ENCODE data around the gene TPM1.

DNA sequence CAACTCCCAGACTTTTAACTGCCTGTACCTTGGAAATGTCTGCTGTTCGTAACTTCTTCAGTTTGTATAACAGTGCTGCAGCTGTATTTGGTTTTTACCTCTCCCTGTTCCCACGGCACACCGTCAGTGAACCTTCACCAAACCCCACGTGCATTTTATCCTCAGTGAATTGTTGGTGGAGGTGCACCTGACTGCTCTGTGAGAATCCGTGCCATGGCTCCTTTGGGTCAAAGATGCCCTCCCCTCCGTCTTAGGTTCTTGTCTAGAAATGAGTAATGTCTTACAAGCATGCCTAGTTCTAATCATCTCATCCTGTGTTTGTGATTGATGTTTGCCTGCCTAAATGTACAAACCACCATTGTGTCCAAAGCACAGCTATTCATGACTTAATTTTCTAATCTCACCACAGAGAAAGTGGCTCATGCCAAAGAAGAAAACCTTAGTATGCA is 28.2 kb downstream of the TPM1 start:
- TF ChIP-seq ZNF263 (CRISPR knock-in tag; IDR thresholded peaks at IDR 0.05; ENCODE audit: low read depth) (no peak), HMGA2 (CRISPR knock-in tag; IDR thresholded peaks at IDR 0.05) (no peak), CBFB (CRISPR knock-in tag; IDR thresholded peaks at IDR 0.05; ENCODE audit: low read depth) (no peak), NR1H2 (CRISPR knock-in tag; IDR thresholded peaks at IDR 0.05) (no peak), GABPB1 (CRISPR knock-in tag; IDR thresholded peaks at IDR 0.05) (no peak), CREB1 (CRISPR knock-in tag; IDR thresholded peaks at IDR 0.05) (no peak), ZBTB21 (CRISPR knock-in tag; IDR thresholded peaks at IDR 0.05; ENCODE audit: borderline replicate concordance) (no peak)
- TF ChIP-seq, protein P1, sequence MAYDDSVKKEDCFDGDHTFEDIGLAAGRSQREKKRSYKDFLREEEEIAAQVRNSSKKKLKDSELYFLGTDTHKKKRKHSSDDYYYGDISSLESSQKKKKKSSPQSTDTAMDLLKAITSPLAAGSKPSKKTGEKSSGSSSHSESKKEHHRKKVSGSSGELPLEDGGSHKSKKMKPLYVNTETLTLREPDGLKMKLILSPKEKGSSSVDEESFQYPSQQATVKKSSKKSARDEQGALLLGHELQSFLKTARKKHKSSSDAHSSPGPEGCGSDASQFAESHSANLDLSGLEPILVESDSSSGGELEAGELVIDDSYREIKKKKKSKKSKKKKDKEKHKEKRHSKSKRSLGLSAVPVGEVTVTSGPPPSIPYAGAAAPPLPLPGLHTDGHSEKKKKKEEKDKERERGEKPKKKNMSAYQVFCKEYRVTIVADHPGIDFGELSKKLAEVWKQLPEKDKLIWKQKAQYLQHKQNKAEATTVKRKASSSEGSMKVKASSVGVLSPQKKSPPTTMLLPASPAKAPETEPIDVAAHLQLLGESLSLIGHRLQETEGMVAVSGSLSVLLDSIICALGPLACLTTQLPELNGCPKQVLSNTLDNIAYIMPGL (CRISPR knock-in tag; IDR thresholded peaks at IDR 0.05), result no peak
- TF ChIP-seq, protein P2, sequence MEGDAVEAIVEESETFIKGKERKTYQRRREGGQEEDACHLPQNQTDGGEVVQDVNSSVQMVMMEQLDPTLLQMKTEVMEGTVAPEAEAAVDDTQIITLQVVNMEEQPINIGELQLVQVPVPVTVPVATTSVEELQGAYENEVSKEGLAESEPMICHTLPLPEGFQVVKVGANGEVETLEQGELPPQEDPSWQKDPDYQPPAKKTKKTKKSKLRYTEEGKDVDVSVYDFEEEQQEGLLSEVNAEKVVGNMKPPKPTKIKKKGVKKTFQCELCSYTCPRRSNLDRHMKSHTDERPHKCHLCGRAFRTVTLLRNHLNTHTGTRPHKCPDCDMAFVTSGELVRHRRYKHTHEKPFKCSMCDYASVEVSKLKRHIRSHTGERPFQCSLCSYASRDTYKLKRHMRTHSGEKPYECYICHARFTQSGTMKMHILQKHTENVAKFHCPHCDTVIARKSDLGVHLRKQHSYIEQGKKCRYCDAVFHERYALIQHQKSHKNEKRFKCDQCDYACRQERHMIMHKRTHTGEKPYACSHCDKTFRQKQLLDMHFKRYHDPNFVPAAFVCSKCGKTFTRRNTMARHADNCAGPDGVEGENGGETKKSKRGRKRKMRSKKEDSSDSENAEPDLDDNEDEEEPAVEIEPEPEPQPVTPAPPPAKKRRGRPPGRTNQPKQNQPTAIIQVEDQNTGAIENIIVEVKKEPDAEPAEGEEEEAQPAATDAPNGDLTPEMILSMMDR (IDR thresholded peaks at IDR 0.05), result no peak
- TF ChIP-seq, protein P3, sequence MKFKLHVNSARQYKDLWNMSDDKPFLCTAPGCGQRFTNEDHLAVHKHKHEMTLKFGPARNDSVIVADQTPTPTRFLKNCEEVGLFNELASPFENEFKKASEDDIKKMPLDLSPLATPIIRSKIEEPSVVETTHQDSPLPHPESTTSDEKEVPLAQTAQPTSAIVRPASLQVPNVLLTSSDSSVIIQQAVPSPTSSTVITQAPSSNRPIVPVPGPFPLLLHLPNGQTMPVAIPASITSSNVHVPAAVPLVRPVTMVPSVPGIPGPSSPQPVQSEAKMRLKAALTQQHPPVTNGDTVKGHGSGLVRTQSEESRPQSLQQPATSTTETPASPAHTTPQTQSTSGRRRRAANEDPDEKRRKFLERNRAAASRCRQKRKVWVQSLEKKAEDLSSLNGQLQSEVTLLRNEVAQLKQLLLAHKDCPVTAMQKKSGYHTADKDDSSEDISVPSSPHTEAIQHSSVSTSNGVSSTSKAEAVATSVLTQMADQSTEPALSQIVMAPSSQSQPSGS (CRISPR knock-in tag; IDR thresholded peaks at IDR 0.05; ENCODE audit: borderline replicate concordance, low read depth), result no peak
- TF ChIP-seq, protein P4, sequence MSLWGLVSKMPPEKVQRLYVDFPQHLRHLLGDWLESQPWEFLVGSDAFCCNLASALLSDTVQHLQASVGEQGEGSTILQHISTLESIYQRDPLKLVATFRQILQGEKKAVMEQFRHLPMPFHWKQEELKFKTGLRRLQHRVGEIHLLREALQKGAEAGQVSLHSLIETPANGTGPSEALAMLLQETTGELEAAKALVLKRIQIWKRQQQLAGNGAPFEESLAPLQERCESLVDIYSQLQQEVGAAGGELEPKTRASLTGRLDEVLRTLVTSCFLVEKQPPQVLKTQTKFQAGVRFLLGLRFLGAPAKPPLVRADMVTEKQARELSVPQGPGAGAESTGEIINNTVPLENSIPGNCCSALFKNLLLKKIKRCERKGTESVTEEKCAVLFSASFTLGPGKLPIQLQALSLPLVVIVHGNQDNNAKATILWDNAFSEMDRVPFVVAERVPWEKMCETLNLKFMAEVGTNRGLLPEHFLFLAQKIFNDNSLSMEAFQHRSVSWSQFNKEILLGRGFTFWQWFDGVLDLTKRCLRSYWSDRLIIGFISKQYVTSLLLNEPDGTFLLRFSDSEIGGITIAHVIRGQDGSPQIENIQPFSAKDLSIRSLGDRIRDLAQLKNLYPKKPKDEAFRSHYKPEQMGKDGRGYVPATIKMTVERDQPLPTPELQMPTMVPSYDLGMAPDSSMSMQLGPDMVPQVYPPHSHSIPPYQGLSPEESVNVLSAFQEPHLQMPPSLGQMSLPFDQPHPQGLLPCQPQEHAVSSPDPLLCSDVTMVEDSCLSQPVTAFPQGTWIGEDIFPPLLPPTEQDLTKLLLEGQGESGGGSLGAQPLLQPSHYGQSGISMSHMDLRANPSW (CRISPR knock-in tag; conservative IDR thresholded peaks at IDR 0.05; ENCODE audit: low read depth), result no peak
- TF ChIP-seq, protein P5, sequence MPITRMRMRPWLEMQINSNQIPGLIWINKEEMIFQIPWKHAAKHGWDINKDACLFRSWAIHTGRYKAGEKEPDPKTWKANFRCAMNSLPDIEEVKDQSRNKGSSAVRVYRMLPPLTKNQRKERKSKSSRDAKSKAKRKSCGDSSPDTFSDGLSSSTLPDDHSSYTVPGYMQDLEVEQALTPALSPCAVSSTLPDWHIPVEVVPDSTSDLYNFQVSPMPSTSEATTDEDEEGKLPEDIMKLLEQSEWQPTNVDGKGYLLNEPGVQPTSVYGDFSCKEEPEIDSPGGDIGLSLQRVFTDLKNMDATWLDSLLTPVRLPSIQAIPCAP (CRISPR knock-in tag; IDR thresholded peaks at IDR 0.05), result no peak
